Measurements from ENCODE around the gene SUMO3.

- TF ChIP-seq HDAC2 (IDR thresholded peaks at IDR 0.05; ENCODE audit: borderline replicate concordance in 1 of 2, low read depth in 2 of 2, low read length in 2 of 2) (no peak), POLR2A (IDR thresholded peaks at IDR 0.05; ENCODE audit: control extremely low read depth in 1 of 2, low read depth in 2 of 2, low read length in 2 of 2) (no peak), PHF8 (conservative IDR thresholded peaks at IDR 0.05; ENCODE audit: low read depth, low read length) (no peak), CTCF (IDR thresholded peaks at IDR 0.05; ENCODE audit: control extremely low read depth in 1 of 3, insufficient read depth in 1 of 3, low read depth in 1 of 3, low read length in 3 of 3) (no peak), EP300 (IDR thresholded peaks at IDR 0.05; ENCODE audit: borderline replicate concordance in 1 of 2, low read depth in 2 of 2, low read length in 2 of 2) (no peak), POLR2AphosphoS5 (IDR thresholded peaks at IDR 0.05; ENCODE audit: low read depth, low read length) (no peak), SIN3A (conservative IDR thresholded peaks at IDR 0.05 in 1 of 2, IDR thresholded peaks at IDR 0.05 in 1 of 2; ENCODE audit: low read depth in 1 of 2, low read length in 2 of 2) (no peak), BACH1 (IDR thresholded peaks at IDR 0.05; ENCODE audit: low read length) (no peak), SP4 (IDR thresholded peaks at IDR 0.05; ENCODE audit: low read length) (no peak)
Observed at GRCh38 chr21:44856131-44856530, 38.3 kb upstream of the SUMO3 start.
